GM18508 (cell line): ENCODE data around the gene ZNF740.

ENCODE experiments used
- ATAC-seq: cut with Tn5 transposase; IDR thresholded peaks from one replicate; pipeline ENCODE4 v1.9.1; 2021; ENCODE audit warnings: moderate number of reproducible peaks; ENCODE audit not compliant: insufficient read depth, unreplicated experiment

Gene ZNF740

GRCh38 chr12:53224061-53224896, 43.8 kb downstream of the ZNF740 start:
- no peak for ATAC-seq

GRCh38 chr12:53224897-53225634, 44.5 kb downstream of the ZNF740 start:
- no peak for ATAC-seq

- ATAC-seq: no peak
These were observed 45.3 kb downstream of the ZNF740 start for GRCh38 chr12:53225635-53226424.

- no peak for ATAC-seq
These were observed 46.3 kb downstream of the ZNF740 start for GRCh38 chr12:53226815-53227214.

- no peak for ATAC-seq
These were observed 46.8 kb downstream of the ZNF740 start for GRCh38 chr12:53227341-53227740.

- no peak for ATAC-seq
These were observed 47.3 kb downstream of the ZNF740 start for GRCh38 chr12:53227836-53228235.

- ATAC-seq: no peak
These were observed 48.9 kb downstream of the ZNF740 start for GRCh38 chr12:53229454-53229853.

GRCh38 chr12:53230108-53230845, 49.8 kb downstream of the ZNF740 start:
- no peak for ATAC-seq

GRCh38 chr12:53231671-53231920, 51.1 kb downstream of the ZNF740 start:
- ATAC-seq: no peak

- ATAC-seq: no peak
These were observed 51.6 kb downstream of the ZNF740 start, which contains the start of gene RARG for GRCh38 chr12:53231921-53232645. Gene RARG, minus strand, starts transcription at chr12:53232209. Its CDS starts 4,664 bp downstream, at chr12:53227545.

- no peak for ATAC-seq
These were observed 52.3 kb downstream of the ZNF740 start for GRCh38 chr12:53232646-53233461.

- ATAC-seq: no peak
These were observed 53.2 kb downstream of the ZNF740 start for GRCh38 chr12:53233671-53234121.

- no peak for ATAC-seq
These were observed 53.9 kb downstream of the ZNF740 start for GRCh38 chr12:53234271-53234914.

- ATAC-seq: no peak
These were observed 54.6 kb downstream of the ZNF740 start for GRCh38 chr12:53235164-53235563.

- no peak for ATAC-seq
These were observed 55.4 kb downstream of the ZNF740 start for GRCh38 chr12:53235742-53236442.

- no peak for ATAC-seq
These were observed 56.1 kb downstream of the ZNF740 start for GRCh38 chr12:53236443-53237111.

- ATAC-seq: no peak
These were observed 59.2 kb downstream of the ZNF740 start for GRCh38 chr12:53239643-53240258.
